Activated naive CD8-positive, alpha-beta T cell treated with anti-CD3 and anti-CD28 coated beads, Interleukin-2, amount 50 U/mL, for 24 hours (primary cell): ENCODE results near the gene RBPJL.

Experiments
- ATAC-seq: fragments of 150-1000 bp; cut with Tn5 transposase; one replicate; pipeline ENCODE4 v1.10.0; 2021
- DNase-seq: peaks from one replicate; pipeline ENCODE4 v3.0.0; 2021
- H3K27ac Mint-ChIP-seq: one replicate; pipeline ENCODE4 v1.8.0; 2021; ENCODE audit warnings: mild to moderate bottlenecking, mixed read lengths
- H3K27me3 Mint-ChIP-seq: one replicate; pipeline ENCODE4 v1.8.0; 2021; ENCODE audit warnings: mixed read lengths
- H3K36me3 Mint-ChIP-seq: one replicate; pipeline ENCODE4 v1.8.0; 2021; ENCODE audit warnings: low read depth, mixed read lengths
- H3K4me1 Mint-ChIP-seq: one replicate; pipeline ENCODE4 v1.8.0; 2021; ENCODE audit warnings: mixed read lengths
- H3K4me3 Mint-ChIP-seq: one replicate; pipeline ENCODE4 v1.8.0; 2021; ENCODE audit warnings: mild to moderate bottlenecking, moderate library complexity, mixed read lengths
- H3K9me3 Mint-ChIP-seq: one replicate; pipeline ENCODE4 v1.8.0; 2021; ENCODE audit warnings: mixed read lengths

Gene RBPJL

GRCh38 chr20:45363611-45364492 is 57.2 kb downstream of the RBPJL start:
- ATAC-seq (no peak), DNase-seq (no peak)
- peak overlapping the region; percentile 98 for H3K27ac Mint-ChIP-seq
- H3K27me3 Mint-ChIP-seq = peaks cover 2% of the 10 kb centered on the region
- peaks cover 71% of the 10 kb centered on the region for H3K4me1 Mint-ChIP-seq
- H3K4me3 Mint-ChIP-seq = peak overlapping the region; percentile 99
- H3K36me3 Mint-ChIP-seq = peaks cover 24% of the 10 kb centered on the region
- no peaks in the 10 kb centered on the region for H3K9me3 Mint-ChIP-seq

GRCh38 chr20:45365444-45365970 is 58.9 kb downstream of the RBPJL start:
- no peak for ATAC-seq
- DNase-seq = no peak
- no peak overlapping the region for H3K4me3 Mint-ChIP-seq
- H3K36me3 Mint-ChIP-seq = peaks cover 26% of the 10 kb centered on the region
- no peak overlapping the region for H3K27ac Mint-ChIP-seq
- H3K27me3 Mint-ChIP-seq = peaks cover 2% of the 10 kb centered on the region
- no peaks in the 10 kb centered on the region for H3K9me3 Mint-ChIP-seq
- H3K4me1 Mint-ChIP-seq = peaks cover 67% of the 10 kb centered on the region

- Mint-ChIP-seq H3K4me1 (peaks cover 63% of the 10 kb centered on the region), H3K4me3 (no peak overlapping the region), H3K36me3 (peaks cover 26% of the 10 kb centered on the region), H3K27me3 (peaks cover 2% of the 10 kb centered on the region), H3K27ac (no peak overlapping the region), H3K9me3 (no peaks in the 10 kb centered on the region)
- ATAC-seq = no peak
- DNase-seq = no peak
These were observed 59.6 kb downstream of the RBPJL start for GRCh38 chr20:45366192-45366591.

GRCh38 chr20:45366631-45367030 is 60.0 kb downstream of the RBPJL start:
- Mint-ChIP-seq H3K4me1 (peaks cover 61% of the 10 kb centered on the region), H3K9me3 (no peaks in the 10 kb centered on the region), H3K27ac (no peak overlapping the region), H3K36me3 (peaks cover 26% of the 10 kb centered on the region), H3K27me3 (peaks cover 2% of the 10 kb centered on the region), H3K4me3 (no peak overlapping the region)
- ATAC-seq (no peak), DNase-seq (no peak)

GRCh38 chr20:45367126-45367525 is 60.5 kb downstream of the RBPJL start:
- ATAC-seq (no peak), DNase-seq (no peak)
- no peak overlapping the region for H3K27ac Mint-ChIP-seq
- H3K27me3 Mint-ChIP-seq = peaks cover 2% of the 10 kb centered on the region
- H3K4me3 Mint-ChIP-seq = no peak overlapping the region
- peaks cover 26% of the 10 kb centered on the region for H3K36me3 Mint-ChIP-seq
- H3K9me3 Mint-ChIP-seq = no peaks in the 10 kb centered on the region
- peaks cover 61% of the 10 kb centered on the region for H3K4me1 Mint-ChIP-seq
